Raji (cell line): ENCODE data around the gene KIAA1549.

Experiments
- POLR2A ChIP-seq: IDR thresholded peaks from 2 replicates; pipeline ENCODE4 v1.6.1; 2011; ENCODE audit warnings: low read depth, low read length, control low read depth; ENCODE audit not compliant: insufficient read depth

The KIAA1549 gene

DNA sequence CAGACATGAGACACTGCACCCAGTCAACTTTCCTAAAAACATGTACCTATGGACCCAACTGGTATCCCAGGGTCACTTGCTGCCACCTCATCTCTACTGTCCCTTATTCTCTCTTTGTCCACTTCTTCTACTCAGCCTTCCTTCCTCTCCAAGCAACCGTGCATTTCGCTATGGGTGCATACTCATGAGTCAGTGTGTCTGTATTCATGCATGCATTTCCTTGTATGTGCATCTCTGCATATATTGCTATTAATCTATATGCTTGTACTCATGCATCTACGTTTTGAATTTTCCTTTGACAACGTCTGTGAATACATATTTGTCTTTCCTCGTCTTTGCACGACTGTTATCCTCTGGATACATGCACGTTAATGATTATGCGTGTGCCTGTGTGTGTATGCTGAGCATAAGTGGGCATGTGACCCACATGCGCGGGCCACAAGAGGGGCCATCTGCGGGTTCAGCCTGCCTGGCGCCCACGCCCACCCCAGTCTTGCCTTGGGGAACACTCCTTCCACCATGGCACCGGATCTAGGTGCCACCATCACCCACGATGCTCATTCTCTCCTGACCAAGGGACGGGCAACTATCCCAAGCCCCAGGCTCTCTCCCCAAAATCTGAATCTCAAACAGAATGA is 23.3 kb downstream of the KIAA1549 start:
- TF ChIP-seq POLR2A: no peak

DNA sequence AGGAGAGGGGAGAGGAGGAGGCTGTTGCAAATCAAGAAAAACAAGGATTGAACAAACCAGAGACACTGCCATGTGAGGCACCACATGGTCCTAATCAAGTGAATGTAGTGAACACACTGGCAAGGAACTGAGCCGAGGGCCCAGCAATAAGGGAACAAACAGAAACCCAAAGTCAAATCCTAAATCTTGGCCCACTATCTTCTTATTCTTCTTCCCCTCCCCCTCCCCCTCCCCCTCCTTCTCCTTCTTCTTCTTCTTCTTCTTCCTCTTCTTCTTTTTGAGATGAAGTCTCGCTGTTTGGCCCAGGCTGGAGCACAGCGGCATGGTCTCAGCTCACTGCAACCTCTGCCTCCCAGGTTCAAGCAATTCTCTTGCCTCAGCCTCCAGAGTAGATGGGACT is 24.0 kb downstream of the KIAA1549 start:
- no peak for TF ChIP-seq POLR2A

DNA sequence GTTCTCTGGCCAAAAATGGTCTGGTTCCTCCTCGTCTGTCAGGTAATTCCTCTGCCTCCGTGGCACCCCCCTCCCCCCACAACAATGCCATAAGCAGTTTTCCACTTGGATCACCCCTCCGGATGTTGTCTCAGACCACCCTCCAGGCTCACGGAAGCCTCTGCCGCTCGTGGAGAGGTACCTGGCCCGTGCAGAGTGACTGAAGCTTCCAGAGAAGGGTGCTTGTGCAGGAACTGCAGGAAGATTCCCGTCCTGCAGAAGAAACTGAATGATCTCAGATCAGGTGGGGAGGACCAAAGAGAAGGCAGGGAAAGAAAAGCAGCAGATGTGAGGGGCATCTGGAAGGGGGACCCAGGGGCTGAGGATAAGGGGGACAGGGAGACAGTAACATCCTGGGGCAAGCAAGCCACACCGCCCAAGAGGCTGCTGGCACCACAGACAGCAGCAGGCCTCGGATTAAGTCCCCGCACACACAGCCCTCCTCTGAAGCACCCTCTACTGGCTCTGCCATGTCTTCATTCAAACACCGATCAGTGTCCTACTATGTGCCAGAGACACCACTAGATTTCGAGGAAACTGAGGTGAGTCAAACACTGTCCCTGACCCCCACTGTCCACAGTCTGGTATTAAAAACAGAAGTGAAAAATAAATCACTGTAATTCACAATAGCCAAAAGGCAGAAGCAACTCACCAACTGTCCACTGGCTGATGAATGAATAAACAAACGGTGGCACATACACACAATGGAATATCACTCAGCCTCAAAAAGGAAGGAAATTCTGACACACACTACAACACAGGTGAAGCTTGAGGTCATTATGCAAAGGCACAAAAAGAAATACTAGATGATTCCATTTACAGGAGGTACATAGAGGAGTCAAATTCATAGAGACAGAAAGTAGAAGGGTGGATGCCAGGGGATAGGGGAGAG is 26.4 kb downstream of the KIAA1549 start:
- no peak for TF ChIP-seq POLR2A

DNA sequence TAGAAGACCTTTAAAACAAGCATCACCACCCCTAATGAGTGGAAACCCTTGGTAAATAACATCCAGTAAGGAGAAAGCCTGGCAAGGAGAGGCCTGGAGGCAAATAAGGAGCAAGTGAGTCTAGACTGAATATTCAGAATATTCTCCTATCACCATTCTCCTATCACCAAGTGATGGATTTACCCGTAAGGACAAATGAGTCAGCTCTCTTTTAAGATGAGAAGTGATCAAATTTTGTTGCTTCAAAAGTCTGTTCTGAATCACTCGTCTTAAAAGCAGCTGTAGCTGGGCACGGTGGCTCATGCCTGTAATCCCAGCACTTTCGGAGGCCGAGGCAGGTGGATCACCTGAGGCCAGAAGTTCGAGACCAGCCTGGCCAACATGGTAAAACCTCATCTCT is 28.4 kb downstream of the KIAA1549 start:
- no peak for TF ChIP-seq POLR2A

DNA sequence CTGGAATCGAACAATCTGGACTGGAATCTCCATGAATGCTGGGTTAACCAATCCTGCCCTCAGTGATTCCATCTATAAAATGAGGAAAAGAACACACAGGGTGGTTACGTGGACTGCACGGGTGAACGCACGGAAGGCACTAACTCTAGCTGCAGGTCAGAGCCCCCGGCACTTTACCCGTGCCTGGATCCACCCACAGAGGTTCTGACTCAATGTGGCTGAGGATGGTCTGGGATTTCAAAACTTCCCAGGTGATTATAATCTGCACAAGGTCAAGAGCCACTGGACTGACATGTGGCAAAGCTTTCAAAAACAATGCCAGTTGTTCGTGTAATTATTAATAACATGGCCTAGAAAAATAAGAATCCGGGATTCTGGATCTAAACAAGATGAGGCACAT is 29.2 kb downstream of the KIAA1549 start:
- no peak for TF ChIP-seq POLR2A

DNA sequence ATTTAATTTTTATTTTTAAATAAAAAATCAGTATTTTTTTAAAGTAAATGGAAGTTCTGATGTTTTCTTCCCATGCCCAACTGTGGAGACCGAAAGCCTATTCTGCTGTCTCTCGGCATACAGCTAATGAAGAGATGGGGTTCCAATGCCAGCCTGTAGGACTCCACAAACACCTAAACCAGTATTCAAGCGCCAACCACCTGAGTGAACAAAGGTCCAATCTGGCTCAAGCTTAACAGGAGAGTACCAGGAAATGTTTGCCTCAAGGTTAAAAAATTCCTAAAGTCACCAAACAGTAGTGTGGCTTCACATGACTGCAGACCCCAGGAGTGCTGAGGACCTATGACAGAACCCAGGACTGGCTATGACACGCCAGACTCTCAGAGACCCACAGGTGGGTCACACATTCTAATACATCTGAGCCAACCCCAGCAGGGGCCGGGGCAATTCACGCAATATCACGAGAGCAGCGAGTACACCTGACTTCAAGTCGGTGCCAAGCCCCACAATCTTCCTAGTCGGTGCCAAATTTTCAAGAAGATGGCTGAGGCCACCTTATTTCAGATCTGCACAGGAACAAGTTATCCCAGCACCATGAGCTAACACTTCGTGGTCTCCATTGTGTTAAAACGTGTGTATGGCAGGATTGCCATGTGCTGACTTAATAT is 31.6 kb downstream of the KIAA1549 start:
- no peak for TF ChIP-seq POLR2A

DNA sequence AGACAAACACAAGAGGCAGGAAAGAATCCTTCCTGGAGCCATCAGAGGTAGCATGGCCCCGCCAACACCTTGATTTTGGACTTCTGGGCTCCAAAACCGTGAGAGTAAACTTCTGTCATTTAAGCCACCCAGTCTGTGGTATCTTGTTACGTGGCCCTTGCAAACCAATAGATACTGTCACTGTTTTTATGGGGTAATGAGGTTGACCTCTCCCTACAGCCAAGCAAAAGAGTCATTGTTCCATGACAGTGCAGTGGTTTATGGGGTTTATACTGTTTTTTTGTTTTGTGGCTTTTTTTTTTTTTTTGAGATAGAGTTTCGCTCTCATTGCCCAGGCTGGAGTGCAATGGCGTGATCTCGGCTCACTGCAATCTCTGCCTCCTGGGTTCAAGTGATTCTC is 32.8 kb downstream of the KIAA1549 start:
- no peak for TF ChIP-seq POLR2A

DNA sequence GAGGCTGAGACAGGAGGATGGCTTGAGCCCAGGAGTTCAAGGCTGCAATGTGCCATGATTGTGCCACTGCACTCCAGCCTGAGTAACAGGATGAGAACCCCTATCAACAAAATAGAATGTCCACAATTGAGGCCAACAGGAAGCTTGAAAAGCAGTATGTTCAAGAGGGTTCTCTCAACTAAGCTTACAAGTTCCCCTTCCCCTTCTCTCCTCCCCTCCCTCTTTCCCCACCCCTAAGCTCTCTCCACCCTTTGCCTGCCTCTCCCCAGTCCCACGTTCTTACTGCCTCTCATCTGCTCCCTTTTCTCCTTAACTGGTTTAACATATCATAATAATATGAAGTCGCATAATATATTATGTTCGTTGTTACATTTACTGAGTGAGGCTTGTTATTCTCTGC is 35.4 kb downstream of the KIAA1549 start:
- no peak for TF ChIP-seq POLR2A

DNA sequence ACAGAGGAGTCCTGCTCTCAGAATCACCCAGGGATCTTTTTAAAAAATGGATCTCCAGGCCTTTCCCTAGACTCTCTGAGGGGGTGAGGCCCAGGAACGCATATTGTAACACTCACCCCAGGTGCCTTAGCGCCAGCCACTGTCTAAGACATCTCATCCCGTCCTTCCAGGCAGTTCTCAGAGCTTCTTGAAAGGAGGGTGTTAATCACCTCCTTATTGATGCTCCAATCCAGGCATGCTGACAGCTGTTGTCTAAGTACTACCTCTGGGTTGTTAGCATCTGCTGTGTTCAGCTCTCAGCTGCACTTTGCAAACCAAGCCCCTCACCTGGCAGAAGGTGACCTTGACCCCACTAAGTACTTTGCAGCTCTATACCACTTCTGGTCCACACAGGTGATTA is 36.0 kb downstream of the KIAA1549 start:
- TF ChIP-seq POLR2A: no peak

DNA sequence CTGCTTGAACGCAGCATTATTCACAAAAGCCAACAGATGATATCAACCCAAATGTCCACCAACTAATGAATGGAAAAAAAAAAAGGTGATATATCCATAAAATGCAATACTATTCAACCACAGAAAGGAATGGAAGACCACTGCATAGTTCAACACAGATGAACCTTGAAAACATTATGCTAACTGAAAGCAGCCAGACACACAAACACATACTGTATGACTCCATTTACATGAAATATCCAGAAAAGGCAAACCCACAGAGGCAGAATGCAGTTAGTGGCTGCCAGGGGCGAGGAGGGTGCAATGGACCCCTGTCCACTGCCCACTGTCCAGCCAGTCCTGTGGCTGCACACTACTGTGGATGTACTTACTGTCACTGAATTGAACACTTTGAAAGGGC is 36.6 kb downstream of the KIAA1549 start:
- no peak for TF ChIP-seq POLR2A

DNA sequence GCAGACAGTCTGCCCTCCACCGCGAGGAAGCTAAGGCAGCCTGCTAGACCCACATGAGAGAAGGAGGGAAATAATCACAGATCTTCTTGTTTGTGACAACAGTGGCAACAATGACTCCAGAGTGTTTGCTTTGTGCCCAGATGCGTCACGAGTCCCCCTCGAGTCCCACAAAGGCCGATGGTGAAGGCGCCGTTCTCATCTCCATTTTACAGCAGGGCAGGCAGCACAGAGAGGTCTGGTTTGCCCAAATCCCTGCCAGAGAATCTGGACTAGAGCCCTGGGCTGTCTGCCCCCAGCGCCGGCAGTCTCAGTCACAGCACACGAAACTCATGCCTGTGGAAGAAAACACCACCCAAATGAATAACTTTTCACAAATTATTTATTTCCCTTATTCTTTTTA is 38.1 kb downstream of the KIAA1549 start:
- no peak for TF ChIP-seq POLR2A

DNA sequence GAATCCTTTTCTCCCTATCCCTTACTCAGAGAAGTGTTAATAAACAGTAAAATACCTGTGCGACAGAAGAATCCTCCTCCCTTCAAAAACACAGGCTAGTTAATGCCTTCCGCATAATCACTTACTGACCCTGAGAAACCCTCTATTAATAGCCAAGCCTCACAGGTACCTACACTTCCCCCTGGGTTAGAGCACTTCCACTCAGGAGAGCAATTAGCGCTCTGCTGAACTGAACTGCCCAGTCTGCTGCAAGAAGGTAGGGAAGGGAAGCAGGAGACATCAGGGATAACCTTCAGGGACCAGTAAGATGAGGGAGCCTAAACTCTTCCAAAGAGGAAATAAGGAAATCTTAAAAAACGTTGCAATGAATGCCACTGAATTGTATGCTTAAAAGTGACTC is 39.6 kb downstream of the KIAA1549 start:
- no peak for TF ChIP-seq POLR2A

DNA sequence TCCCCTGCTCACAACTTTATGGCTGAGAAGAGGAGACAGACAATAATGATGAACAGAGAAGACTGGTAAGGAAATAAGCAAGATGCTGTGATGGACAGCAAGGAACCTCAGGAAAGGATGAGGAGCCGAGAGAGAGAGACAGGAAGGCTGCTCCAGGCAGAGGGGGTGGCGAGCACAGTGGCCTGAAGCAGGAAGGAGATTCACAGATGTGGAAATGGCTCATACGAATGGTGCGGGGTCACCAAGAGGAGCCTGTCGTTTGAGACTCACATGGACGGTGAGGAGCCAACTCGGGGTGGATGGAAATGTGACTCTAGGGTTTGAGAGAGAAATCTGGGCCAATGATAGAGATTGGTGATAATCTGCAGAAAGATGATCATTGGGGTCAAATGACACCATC is 43.7 kb downstream of the KIAA1549 start:
- no peak for TF ChIP-seq POLR2A

DNA sequence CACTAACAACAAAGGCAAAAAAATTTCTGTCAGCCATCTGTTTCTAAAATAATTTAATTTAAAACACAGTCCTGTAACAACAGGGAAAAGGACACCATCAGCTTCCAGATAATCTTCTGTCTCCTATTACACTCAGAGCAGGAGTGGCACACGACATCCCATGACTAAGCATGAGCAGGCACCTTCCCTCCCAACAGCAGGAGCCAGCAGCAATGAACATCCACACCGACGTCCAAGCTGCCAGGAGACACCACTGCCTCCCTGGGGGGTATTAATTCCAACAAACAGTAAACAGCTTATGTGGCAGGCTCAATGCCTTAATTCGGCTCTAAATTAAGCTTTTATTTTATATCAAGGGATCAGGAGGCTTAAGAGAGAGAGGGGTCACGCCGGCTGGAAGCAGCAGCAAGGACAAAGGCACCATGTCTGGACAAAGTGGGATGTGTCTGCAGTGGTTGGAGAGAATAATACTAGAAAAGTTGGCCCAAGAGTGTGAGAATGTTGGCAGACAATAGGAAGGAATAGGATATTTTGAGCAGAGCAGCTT is 45.7 kb downstream of the KIAA1549 start:
- TF ChIP-seq POLR2A: no peak

DNA sequence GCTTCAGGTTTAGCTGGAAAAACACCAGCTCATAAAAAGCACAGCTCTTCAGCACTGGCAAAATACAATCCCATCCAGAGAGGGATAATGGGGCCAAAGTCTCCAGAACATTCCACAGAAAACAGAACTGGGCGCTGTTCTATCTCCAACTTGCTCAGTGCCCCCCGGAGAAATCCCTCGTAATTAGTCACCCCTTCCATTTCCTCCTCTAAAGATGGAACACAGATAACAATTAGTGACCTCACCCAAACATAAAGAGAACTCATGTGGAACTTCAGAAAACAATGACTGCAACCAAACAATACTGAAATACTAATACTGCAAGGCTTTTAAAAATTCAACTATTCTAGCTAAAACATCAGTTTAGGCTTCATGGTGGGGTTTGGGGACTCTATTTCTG is 46.3 kb downstream of the KIAA1549 start:
- TF ChIP-seq POLR2A: no peak

DNA sequence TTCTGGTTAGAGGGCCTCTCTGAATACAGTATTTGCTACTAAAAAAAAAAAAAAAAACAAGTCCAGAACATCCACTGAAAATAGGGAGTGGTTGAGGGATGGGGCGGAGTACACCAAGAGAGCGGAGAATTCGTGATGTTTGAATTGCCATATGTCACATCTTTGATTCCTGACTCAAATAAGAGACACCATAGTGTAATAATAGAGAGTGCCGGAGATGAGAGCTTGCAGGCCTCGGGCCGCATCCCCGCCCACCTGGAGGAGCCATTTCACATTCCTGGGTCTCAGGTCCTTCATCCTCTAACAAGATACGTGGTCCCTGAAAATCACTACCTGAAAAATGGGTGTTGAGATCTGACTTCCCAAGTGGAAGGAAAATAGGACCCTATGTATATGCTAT is 46.8 kb downstream of the KIAA1549 start:
- TF ChIP-seq POLR2A: no peak
